H1 (cell line): ENCODE measurements around the gene AADAC. TPM values are rescaled to one million over a fixed set of nuclear protein-coding genes. Genes with fewer than 3 reads are reported as not detected.

ENCODE experiments used
- ASH2L ChIP-seq: fragments of 200-600, 300-600 bp; sonication (generic); IDR thresholded peaks from one replicate; pipeline ENCODE4 v1.7.1; 2017; ENCODE audit warnings: low read length
- CTBP2 ChIP-seq: IDR thresholded peaks from 2 replicates; pipeline ENCODE4 v1.7.0; 2011; ENCODE audit warnings: borderline replicate concordance, mild to moderate bottlenecking, moderate library complexity, mixed read lengths, low read length; ENCODE audit not compliant: insufficient read depth, insufficient read length
- polyA plus RNA-seq, 7 experiments: library from polyadenylated mRNA; depleted of rRNA in 3 of 7; stranded (reverse) in 5 of 7; unstranded in 2 of 7; fragments of >200 nt in 5 of 7; fragments of 200-250 nt in 2 of 7; gene quantifications; 1 replicate in 5 of 7; 2 replicates in 1 of 7; 4 replicates in 1 of 7; pipeline versions ENCODE4 v1.2.1 to v1.2.3, GENCODE V29; 2011 to 2013; ENCODE audit warnings: missing spikeins in 2 of 7, mixed read lengths in 2 of 7
- total RNA-seq: library from RNA; stranded (reverse); fragmentation: NEBNext Ultra II Directional; extraction: Animal tissue kit (Norgen Biotek cat#: 25700); gene quantifications from 2 replicates; pipeline ENCODE4 v1.2.1, GENCODE V29; 2021
- TF ChIP-seq, protein P1 (sequence below): fragments of 300-600 bp; sonication (generic); IDR thresholded peaks from 2 replicates; pipeline ENCODE4 v1.7.1; 2012; ENCODE audit warnings: low read length, moderate library complexity, mild to moderate bottlenecking, inconsistent platforms; ENCODE audit not compliant: insufficient replicate concordance

AADAC gene
- total and polyA plus RNA-seq, 2 of the 8 experiments (the other 6 are each of a cell fraction or from before 2014, with no cell fraction given): not detected

DNA sequence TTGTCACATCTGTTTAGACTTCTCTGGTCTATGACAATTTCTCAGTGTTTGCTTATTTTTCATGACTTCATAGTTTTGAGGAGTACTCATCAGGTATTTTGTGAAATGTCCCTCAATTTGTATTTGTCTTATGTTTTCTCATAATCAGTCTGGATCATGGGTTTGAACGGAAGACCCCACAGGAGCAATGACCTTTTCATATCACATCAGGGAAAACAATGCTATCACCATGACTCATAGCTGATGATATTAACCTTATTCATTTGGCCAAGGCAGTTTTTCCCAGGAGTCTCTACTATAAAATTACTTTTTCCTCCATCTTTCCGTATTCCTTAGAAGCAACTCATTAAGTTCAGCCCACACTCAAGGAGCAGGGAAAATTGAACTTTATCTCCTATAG lies 47.5 kb upstream of the AADAC start (continued):
- TF ChIP-seq, protein P1, sequence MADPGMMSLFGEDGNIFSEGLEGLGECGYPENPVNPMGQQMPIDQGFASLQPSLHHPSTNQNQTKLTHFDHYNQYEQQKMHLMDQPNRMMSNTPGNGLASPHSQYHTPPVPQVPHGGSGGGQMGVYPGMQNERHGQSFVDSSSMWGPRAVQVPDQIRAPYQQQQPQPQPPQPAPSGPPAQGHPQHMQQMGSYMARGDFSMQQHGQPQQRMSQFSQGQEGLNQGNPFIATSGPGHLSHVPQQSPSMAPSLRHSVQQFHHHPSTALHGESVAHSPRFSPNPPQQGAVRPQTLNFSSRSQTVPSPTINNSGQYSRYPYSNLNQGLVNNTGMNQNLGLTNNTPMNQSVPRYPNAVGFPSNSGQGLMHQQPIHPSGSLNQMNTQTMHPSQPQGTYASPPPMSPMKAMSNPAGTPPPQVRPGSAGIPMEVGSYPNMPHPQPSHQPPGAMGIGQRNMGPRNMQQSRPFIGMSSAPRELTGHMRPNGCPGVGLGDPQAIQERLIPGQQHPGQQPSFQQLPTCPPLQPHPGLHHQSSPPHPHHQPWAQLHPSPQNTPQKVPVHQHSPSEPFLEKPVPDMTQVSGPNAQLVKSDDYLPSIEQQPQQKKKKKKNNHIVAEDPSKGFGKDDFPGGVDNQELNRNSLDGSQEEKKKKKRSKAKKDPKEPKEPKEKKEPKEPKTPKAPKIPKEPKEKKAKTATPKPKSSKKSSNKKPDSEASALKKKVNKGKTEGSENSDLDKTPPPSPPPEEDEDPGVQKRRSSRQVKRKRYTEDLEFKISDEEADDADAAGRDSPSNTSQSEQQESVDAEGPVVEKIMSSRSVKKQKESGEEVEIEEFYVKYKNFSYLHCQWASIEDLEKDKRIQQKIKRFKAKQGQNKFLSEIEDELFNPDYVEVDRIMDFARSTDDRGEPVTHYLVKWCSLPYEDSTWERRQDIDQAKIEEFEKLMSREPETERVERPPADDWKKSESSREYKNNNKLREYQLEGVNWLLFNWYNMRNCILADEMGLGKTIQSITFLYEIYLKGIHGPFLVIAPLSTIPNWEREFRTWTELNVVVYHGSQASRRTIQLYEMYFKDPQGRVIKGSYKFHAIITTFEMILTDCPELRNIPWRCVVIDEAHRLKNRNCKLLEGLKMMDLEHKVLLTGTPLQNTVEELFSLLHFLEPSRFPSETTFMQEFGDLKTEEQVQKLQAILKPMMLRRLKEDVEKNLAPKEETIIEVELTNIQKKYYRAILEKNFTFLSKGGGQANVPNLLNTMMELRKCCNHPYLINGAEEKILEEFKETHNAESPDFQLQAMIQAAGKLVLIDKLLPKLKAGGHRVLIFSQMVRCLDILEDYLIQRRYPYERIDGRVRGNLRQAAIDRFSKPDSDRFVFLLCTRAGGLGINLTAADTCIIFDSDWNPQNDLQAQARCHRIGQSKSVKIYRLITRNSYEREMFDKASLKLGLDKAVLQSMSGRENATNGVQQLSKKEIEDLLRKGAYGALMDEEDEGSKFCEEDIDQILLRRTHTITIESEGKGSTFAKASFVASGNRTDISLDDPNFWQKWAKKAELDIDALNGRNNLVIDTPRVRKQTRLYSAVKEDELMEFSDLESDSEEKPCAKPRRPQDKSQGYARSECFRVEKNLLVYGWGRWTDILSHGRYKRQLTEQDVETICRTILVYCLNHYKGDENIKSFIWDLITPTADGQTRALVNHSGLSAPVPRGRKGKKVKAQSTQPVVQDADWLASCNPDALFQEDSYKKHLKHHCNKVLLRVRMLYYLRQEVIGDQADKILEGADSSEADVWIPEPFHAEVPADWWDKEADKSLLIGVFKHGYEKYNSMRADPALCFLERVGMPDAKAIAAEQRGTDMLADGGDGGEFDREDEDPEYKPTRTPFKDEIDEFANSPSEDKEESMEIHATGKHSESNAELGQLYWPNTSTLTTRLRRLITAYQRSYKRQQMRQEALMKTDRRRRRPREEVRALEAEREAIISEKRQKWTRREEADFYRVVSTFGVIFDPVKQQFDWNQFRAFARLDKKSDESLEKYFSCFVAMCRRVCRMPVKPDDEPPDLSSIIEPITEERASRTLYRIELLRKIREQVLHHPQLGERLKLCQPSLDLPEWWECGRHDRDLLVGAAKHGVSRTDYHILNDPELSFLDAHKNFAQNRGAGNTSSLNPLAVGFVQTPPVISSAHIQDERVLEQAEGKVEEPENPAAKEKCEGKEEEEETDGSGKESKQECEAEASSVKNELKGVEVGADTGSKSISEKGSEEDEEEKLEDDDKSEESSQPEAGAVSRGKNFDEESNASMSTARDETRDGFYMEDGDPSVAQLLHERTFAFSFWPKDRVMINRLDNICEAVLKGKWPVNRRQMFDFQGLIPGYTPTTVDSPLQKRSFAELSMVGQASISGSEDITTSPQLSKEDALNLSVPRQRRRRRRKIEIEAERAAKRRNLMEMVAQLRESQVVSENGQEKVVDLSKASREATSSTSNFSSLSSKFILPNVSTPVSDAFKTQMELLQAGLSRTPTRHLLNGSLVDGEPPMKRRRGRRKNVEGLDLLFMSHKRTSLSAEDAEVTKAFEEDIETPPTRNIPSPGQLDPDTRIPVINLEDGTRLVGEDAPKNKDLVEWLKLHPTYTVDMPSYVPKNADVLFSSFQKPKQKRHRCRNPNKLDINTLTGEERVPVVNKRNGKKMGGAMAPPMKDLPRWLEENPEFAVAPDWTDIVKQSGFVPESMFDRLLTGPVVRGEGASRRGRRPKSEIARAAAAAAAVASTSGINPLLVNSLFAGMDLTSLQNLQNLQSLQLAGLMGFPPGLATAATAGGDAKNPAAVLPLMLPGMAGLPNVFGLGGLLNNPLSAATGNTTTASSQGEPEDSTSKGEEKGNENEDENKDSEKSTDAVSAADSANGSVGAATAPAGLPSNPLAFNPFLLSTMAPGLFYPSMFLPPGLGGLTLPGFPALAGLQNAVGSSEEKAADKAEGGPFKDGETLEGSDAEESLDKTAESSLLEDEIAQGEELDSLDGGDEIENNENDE: no peak
- TF ChIP-seq CTBP2: no peak
- TF ChIP-seq ASH2L: no peak
